GM19099 (cell line): ENCODE results near the gene FBRS.
A peak's percentile ranks its signal among the peaks of the same experiment; 100 is the strongest.

Source experiments
- POLR2A ChIP-seq: IDR thresholded peaks from 3 replicates; pipeline ENCODE4 v1.6.1; 2011; ENCODE audit warnings: low read depth; ENCODE audit not compliant: insufficient read length; ENCODE audit errors: extremely low read depth

The FBRS gene

DNA sequence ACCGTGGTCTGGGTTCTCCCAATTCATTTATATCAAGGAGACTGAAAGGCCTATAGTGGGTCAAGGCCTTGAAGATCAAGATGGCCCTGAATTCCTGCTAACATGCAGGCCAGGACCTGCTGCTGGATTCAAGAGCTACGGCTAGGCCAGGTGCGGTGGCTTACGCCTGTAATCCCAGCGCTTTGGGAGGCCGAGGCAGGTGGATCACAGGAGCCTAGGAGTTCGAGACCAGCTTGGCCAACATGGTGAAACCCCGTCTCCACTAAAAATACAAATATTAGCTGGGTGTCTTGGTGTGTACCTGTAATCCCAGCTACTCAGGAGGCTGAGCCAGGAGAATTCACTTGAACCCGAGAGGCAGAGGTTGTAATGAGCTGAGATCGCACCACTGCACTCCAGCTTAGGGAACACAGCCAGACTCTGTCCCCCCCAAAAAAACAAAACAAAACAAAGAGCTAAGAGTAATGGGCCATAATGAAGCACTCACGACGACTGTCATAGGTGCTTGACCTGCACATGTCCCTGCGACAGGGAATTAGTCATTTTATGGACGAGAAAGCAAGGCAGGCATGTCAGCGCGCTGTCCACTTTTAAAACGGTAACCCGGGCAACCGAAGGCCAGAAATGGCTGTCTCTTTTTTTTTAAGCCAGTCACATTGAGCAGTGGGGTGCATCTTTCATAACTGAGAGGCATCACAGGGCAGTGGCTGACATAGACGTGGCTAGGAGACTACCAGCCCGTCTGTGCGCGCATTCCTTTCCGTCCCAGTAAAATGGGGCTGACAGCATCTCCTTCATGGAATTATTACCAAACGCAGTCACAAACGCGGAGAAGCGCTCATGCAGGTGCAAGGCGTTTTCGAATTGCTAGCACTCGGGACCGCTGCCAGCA lies 1.0 kb upstream of the FBRS start:
- TF ChIP-seq POLR2A = no peak

DNA sequence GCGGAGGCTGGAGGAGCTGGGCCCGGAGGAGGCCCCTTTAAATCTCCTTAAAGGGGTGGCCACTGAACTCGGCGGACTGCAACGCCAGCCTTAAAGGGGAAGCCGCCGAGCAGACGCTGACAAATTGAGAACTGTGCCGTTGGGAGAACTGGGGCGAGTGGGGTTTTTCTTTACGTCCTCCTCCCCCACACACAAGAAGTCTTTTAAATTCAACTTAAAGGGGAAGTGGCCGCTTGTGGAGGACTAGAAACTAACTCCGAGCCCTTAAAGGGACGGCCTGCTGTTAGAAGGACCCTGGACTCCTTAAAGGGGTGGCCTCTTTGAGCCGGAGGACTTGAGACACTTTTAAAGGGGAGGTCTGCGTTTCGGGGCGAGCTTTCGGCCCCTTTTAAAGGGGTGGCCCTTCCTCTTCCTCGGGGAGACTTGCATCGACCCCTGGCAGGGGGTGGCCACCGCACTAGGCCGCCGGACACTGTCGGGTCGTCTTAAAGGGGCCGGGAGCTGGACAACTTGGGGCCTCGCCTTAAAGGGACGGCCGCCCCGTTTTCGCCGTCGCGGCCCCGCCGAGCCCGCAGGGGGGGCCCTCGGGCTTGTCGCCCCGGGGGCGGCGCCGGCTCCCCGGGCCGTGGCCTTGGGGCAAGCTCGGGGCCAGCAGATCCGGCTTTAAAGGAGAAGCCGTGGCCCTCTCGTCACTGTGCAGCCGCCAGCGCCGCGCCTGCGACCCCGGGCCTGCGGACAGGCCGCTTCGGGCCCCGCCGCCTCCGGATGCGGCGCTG lies 688 bp downstream of the FBRS start:
- TF ChIP-seq POLR2A = peak; percentile 56

DNA sequence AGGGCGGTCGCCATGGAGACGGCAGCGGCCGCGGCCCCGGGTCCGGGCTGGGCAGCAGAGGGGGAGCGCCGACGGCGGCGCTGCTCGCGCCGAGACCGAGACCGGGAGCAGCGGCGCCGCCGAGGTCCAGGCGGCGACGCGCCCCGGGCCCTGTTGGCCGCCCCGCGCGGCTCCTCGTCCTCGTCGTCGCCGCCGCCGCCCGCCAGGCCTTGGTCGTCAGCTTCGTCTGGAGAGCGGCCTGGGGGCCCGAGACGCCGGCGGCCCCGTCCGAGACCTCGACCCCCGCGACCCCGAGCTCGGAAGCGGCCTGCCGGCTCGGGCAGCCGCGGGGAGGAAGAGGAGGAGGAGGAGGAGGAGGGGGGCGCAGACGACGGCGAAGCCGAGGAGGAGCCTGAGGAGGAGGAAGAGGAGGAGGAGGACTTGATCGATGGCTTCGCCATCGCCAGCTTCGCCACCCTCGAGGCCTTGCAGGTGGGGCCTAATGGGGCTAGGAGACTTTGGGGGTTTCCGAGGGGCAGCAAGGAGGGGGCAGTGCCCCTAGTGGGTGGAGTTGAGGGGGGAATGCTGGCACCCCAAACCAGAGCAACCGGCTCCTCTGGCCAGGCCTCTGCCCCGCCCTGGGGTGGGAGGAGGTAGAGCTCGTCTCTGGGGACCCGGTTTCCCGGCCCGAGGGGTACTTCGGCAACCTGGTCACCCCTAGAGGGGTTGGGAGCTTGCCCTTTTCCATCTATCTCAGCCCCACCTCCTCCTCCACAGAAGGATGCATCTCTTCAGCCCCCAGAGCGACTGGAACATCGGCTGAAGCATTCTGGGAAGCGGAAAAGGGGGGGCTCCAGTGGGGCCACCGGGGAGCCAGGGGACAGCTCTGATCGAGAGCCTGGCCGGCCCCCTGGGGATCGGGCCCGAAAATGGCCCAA lies 1.5 kb downstream of the FBRS start:
- no peak for TF ChIP-seq POLR2A

DNA sequence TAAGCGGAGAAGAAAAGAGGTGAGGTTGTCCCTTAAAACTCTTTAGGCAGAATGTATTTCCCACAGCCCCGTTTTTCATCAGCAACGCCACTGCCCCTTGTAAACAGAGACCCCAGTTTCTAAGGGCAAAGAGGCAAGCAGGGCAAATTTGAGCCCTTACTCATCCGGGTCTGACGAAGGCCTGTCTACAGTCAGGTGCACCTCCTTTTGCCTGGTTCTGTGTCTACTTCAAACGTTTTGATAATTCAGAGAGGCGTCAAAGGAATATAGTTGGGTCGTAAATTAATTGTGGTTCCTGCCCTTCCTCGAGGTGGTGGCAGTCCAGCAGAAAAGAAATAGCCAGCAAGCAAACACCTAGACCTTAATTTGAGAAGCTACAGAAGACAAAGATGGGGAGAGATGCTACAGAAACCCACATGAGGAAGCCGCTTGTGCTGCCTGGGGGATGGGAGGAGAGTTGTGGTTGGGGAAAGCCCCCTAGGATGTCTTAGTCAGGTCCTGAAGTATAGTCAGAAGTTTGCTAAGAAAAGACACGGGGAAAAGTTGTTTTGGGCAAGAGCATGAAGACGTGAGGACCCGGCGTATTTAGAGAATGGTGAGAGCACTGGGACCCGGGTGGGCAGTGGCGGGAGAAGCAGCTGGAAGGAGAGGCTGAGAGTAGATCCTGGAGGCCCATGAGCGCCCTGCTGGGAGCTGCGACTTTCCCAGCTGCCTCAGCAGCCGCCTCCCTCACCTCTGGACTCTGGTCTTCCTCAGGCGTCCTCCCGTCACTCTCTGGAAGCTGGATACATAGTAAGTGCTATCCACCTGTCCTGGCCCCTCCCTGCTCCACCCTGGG lies 2.4 kb downstream of the FBRS start:
- TF ChIP-seq POLR2A = no peak

DNA sequence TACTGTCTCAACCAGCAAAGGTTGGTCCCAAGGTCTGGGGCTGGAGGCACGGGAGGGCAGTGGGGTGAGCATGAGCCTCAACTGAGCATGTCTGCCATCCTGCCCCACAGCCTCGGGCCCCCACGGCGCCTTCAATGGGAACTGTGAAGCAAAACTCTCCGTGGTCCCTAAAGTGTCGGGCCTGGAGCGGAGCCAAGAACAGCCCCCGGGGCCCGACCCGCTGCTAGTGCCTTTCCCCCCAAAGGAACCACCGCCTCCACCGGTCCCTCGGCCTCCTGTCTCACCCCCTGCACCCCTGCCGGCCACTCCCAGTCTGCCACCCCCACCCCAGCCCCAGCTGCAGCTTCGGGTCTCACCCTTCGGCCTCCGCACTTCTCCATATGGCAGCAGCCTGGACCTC lies 4.2 kb downstream of the FBRS start:
- no peak for TF ChIP-seq POLR2A

DNA sequence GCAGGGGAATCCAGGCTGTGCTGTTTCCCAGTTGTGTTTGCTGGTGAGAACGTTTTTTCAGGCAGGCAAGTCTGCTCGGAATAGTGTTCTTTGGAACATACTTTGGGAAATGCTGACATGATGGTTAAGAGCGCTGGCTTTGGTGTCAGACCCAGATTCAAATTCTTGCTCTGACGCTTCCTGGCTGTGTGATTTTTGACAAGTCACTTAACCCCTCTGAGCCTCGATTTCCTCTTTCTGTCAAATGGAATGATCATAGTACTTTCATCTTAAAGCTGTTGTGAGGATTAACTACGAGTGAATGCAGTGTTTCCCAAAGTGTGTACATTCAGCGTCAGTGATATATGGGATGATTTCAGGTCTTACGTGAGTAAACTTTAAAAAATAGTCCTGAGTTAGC lies 4.8 kb downstream of the FBRS start:
- no peak for TF ChIP-seq POLR2A

DNA sequence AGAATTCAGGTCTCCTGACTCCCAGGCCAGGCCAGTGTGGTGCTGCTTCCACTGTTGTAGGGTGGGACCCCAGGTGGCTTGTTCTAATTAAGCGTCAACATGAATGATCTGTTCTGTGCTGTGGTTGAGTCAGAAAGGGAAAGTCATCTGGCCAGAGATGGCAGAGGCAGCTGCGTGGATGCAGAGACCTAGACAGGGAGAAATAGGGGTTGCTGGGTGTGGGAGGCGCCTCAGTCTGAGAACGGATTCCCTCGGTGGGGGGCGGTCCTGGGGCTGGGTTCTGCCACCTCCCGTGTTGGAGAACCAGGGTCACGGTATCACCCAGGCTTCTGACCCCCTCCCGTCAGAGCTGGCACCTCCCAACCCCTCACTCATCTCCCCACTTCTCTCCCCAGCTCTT lies 5.6 kb downstream of the FBRS start:
- no peak for TF ChIP-seq POLR2A

DNA sequence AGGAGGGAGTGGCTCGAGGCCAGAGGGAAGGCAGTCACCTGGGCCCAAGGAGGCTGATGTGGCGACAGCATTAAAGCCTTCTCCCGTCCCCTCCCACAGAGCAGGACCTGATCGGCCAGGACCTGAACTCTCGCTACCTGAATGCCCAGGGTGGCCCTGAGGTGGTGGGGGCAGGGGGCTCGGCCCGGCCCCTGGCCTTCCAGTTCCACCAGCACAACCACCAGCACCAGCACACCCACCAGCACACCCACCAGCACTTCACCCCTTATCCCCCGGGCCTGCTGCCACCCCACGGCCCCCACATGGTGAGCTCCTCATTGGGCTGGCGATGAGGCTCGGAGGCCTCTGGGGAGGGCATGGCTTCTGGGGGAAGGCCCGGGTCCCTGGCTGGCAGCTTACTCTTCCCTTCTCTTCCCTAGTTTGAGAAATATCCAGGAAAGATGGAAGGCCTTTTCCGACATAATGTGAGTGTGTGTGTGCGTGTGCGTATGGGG lies 6.4 kb downstream of the FBRS start:
- no peak for TF ChIP-seq POLR2A

DNA sequence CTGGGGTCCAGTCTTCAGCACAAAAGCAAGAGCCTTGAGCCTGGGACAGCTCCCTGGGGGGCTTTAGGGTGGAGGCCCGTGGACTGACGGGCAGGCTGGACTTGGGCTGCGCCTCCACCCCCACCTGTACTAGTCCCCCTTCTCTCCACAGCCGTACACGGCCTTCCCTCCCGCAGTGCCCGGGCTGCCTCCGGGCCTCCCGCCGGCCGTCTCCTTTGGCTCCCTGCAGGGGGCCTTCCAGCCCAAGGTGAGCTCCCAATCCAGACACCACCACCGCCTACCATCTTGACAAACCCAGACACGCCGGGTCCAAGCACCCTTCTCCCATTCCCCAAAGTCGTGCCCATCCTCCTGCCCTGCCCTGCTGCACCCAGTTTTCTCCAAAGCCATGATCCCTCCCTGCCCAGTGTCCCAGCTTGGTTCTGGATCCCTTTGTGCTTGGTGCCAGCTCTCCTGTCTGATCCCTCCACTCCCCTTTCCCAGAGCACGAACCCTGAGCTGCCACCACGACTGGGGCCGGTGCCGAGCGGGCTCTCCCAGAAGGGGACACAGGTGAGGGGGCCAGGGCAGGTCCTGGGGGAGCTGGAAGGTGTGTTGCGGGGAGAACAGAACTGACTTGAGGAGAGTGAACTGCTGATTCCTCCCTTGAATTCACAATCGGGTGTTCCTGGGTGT lies 7.1 kb downstream of the FBRS start:
- no peak for TF ChIP-seq POLR2A

DNA sequence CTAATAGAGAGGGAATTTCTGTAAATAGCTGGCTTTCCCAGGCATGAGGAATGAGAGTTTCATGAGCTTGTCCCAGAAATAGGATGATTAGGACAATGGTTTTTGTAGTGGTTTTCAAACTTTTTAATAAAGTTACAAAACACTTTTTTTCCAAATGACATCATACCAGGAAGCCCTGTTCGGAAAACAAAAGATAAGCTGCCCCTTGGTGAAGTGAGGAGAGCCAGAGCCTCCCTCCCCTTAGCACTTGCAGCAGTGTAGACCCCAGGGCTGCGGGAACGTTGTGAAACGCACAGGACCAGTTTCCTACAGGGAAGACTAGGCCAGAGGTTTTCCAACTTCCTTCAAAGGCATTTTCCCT lies 7.6 kb downstream of the FBRS start:
- no peak for TF ChIP-seq POLR2A

DNA sequence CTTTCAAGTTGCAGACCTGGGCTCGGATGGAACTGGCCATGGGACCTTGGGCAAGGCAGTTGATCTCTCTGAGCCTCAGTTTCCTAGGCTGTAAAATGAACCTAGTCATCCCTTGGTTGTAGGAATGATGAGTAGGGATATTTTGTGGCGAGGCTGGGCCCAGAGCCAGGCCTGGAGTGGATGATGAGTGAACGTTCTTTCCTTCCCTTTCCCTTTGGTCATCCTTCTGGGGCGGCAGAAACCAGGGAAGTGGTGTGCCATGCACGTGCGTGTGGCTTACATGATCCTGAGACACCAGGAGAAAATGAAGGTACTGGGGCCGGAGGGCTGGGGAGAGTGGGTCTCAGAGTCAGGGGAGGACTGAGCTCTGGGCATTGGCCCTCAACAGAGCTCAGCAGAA lies 8.4 kb downstream of the FBRS start:
- no peak for TF ChIP-seq POLR2A

DNA sequence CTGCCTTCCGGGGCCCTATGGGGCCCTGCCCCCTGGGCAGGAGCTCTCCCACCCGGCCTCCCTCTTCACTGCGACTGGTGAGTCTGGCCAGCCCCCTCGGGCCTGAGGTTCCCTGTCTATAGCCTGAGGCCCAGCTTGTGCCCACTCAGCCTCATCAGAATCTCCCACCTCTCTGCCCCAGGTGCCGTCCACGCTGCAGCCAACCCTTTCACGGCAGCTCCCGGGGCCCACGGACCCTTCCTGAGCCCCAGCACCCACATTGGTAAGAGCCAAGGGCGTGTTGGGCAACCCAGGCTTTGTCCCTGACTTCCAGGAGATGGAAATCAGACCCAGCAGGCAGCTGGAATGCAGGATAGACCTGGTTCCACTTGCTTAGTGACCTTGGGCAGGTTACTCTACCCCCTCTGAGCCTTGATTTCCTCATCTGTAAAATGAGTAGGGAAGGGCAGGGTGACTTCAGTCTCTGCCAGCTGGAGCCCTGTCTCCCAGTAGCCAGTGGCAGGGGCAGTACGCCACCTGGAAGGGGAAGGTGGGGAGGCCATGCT lies 9.2 kb downstream of the FBRS start:
- no peak for TF ChIP-seq POLR2A

DNA sequence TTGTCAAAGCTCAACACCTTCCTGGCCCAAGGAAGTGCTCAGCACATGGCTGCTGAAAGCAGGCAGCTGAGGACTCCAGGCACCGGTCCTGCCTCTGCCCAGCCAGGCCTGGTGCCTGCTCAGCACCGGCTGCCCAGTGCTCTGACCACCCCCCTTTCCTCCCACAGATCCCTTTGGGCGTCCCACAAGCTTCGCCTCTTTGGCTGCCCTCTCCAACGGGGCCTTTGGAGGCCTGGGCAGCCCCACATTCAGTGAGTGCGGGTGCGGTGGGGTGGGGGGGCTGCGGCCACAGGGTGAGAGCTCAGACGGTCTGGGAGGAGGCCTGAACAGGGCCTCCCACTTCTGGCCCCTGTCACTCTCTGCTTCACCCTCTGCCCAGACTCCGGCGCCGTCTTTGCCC lies 10.2 kb downstream of the FBRS start:
- no peak for TF ChIP-seq POLR2A

DNA sequence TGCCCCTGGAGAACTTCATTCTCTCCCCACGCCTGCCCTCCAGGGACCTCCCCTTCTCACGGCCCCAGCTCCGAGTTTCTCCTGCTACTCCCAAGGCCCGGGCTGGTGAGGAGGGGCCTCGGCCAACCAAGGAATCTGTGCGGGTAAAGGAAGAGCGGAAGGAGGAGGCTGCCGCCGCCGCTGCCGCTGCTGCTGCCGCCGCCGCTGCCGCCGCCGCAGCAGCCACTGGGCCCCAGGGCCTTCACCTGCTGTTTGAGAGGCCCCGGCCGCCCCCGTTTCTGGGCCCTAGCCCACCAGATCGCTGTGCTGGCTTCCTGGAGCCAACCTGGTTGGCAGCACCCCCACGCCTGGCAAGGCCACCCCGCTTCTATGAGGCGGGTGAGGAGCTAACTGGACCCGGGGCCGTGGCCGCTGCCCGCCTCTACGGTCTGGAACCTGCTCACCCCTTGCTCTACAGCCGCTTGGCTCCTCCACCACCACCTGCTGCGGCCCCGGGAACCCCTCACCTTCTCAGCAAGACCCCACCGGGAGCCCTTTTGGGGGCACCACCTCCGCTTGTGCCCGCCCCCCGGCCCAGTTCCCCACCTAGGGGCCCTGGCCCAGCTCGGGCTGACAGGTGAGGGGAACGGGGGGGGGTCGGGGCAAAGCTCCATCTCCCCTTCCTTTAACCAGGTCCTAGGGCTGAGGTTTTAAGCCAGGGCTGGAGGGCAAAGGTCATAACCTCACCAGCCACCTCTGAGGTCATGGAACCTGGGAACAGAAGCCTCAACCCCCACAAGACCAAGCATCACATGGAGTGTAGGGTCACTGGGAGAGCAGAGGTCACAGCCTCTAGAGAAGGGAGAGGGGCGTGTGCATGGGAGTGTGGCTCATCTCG lies 11.0 kb downstream of the FBRS start:
- no peak for TF ChIP-seq POLR2A
